GM13977 (cell line): ENCODE results near the gene QRFP.

ENCODE experiments used
- DNase-seq: peaks from one replicate; pipeline ENCODE4 v3.0.0; 2012; ENCODE audit warnings: low spot score
- in situ Hi-C: fragments of 300-500 bp; cut with MboI; formaldehyde crosslinking; loops from one replicate; pipeline ENCODE4 v1.12.0; 2022; ENCODE audit warnings: low sequenced_read_pairs, low pct_unique_long_range_greater_than_20kb, mixed read lengths, inconsistent platforms; ENCODE audit not compliant: unreplicated experiment
- TF ChIP-seq, protein P1 (sequence below): IDR thresholded peaks from 2 replicates; pipeline ENCODE4 v1.5.1; 2012; ENCODE audit warnings: mild to moderate bottlenecking, control low read depth; ENCODE audit not compliant: insufficient read depth; ENCODE audit errors: extremely low read depth, missing control alignments

The QRFP gene

DNA sequence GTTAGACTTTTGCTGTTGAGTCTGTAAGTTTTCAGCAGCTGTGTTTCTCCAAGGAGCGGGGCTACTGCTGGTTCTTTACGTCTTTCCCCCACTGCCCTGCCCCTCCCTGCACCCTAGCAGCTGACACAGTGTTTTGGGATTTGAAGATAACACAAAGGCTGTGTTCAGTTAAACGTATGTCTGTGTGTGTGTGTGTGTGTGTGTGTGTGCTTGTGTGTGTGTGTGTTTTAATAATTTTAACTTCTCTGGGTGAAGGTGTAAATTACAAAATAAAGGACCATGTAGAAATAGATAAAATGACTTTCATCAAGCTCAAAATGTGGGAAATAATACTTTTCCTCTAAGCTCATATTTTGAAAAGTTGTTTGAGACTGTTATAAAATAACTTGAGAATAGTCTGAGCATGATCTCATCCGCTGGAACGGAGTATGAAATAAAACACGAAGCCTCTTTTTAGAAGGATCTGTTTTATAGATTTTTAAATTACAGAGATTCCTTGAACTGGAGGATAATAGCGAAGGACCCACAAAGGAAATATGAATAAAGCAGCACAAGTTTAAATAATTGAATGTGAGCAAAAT lies 50.6 kb downstream of the QRFP start:
- in situ Hi-C loops = no loop called here
- no peak for DNase-seq
- TF ChIP-seq, protein P1, sequence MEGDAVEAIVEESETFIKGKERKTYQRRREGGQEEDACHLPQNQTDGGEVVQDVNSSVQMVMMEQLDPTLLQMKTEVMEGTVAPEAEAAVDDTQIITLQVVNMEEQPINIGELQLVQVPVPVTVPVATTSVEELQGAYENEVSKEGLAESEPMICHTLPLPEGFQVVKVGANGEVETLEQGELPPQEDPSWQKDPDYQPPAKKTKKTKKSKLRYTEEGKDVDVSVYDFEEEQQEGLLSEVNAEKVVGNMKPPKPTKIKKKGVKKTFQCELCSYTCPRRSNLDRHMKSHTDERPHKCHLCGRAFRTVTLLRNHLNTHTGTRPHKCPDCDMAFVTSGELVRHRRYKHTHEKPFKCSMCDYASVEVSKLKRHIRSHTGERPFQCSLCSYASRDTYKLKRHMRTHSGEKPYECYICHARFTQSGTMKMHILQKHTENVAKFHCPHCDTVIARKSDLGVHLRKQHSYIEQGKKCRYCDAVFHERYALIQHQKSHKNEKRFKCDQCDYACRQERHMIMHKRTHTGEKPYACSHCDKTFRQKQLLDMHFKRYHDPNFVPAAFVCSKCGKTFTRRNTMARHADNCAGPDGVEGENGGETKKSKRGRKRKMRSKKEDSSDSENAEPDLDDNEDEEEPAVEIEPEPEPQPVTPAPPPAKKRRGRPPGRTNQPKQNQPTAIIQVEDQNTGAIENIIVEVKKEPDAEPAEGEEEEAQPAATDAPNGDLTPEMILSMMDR = no peak

DNA sequence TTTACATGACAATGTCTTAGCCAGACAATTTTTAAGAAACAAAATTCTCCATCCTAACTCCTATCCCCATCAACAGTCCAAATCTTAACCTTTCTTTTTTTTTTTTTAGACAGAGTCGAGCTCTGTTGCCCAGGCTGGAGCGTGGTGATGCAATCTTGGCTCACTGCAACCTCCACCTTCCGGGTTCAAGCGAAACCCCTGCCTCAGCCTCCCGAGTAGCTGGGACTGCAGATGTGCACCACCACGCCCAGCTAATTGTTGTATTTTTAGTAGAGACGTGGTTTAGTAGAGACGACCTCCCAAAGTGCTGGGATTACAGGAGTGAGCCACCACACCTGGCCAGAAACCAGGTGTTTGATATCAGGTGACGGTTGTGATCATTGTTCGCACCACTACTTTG lies 51.4 kb downstream of the QRFP start:
- TF ChIP-seq, protein P1 = no peak
- in situ Hi-C loops = no loop called here
- no peak for DNase-seq

DNA sequence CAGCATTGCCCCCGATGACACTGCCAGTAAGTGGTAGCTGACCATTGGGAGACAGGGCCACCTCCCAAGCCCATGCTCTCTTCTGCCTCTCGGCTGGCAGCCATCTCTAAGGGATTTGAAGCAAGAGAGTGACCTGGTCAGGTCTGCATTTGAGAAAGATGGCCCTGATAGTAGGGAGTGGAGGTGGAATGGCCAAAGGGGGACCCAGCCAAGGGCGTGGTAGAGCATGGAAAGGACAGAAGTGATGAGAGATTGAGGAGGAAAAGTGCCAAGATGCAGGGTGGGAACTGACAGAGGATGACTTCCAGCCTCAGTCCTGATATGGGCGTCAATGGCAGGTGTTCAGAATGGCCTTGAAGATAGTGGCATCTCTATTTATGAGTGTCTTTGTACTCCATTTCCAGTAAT lies 52.6 kb downstream of the QRFP start:
- in situ Hi-C loops = no loop called here
- TF ChIP-seq, protein P1 = no peak
- no peak for DNase-seq

DNA sequence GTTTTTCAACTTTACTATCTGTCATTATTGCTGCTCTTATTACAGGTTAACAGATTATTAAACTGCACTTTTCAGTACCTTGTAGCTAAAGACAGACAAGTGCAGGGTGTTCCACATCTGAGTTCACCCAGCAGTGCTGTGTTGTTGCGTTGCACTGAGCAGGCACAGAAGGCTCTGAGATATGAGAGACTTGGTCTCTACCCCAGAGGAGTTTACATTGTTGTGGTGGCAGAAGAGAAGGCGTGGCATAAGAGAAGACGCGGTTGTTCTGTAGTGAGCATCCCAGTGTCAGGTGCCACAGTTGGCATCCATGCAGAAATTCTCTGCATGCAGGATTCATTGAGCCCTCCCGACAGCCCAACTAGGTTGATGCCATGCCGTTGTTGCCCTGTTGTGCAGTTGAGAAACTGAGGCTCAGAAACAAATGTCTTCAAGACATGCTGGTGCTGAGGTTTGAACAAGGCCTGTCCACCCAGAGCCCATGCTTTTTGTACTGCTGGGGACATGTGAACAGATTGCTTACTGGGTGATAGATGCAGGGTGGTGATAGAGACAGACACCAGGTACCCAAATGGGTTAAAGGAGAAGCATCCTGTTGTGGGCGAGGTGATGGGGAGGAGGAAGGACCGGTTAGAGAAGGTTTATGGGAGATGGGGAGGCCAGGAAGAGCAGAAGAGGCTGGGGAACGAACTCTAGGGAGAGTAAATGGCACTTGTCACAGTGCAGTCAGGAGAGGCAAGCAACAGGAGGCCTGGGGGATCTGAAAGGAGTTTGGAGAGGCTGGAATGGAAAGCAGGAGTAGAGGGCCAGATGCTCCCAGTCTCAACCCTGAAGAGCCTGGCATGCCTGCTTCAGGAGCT lies 53.3 kb downstream of the QRFP start:
- in situ Hi-C loops = no loop called here
- no peak for DNase-seq
- TF ChIP-seq, protein P1 = no peak
